HG02610 (cell line): ENCODE measurements around the gene SLC7A10.

Experiments used
- ATAC-seq: cut with Tn5 transposase; IDR thresholded peaks from one replicate; pipeline ENCODE4 v1.9.1; 2021; ENCODE audit warnings: mild to moderate bottlenecking, moderate library complexity; ENCODE audit not compliant: unreplicated experiment

The SLC7A10 gene

DNA sequence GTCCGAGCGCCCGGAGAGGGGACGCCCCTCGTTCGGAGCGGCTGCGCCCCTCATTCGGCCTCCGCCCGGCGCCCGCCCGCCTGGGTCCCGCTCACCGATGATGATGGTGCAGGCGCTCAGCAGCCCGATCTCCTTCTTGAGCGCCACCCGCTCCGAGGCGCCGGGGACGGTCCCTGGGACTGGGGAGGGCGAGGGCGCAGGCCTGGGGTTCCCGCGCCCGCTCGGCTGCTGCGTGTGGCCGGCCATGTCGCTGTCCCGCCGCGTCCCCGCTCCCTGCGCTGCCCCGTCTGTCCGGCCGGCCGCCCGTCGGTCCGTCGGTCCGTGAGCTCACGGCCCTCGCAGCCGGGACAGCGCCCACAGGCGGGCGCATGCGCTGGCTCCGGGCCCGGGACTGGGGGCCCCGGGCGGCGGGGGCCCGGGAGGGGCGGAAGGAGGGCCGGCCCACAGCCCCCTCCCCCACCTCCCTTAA, at the start of gene SLC7A10:
Gene SLC7A10, minus strand, starts transcription at position 393 of the 469 bp plus-strand sequence. Its CDS starts 147 bp downstream, at position 246.
- ATAC-seq, result no peak

DNA sequence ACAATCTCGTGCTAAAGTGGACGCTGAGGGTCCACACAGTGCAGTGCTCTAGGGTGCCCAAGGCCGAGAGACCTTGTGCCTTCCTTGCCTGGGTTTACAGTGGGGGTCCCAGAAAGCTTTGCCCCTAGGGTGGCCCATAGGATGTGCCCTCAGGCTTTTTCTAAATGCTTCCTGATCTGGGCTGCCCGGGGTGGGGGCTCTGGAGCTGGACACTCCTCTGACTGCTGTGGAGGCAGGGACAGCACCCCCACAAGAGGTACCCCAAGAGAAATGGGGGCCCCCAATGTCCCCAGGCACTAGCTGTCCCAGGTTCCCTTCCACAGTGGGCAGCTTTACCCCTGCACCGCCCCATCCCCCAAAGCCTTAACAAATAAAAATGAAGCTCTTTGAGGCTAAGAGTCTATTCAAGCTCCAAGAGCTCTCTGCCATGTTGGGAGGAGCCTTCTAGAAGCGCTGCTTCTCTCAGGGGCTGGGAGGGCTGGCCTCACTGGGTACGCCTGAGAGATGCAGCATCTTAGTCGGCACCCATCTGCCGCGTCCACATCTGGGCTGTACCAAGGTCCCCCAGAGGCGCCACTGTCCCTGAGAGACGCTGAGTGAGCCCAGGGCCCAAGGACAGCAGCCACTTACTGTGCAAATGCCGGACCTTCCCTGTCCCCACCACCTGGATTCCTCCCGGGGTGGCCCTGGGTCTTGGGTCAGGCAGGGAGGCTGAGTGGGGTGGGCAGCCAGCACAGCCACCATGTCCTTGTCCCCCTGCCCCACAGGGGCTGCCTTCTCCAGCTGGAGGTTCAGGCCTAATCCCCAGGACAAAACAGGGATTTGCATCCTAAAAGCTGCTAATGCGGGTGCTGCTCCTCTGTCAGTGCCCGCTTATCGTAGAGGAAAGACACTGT, 49.3 kb upstream of the SLC7A10 start:
- no peak for ATAC-seq

DNA sequence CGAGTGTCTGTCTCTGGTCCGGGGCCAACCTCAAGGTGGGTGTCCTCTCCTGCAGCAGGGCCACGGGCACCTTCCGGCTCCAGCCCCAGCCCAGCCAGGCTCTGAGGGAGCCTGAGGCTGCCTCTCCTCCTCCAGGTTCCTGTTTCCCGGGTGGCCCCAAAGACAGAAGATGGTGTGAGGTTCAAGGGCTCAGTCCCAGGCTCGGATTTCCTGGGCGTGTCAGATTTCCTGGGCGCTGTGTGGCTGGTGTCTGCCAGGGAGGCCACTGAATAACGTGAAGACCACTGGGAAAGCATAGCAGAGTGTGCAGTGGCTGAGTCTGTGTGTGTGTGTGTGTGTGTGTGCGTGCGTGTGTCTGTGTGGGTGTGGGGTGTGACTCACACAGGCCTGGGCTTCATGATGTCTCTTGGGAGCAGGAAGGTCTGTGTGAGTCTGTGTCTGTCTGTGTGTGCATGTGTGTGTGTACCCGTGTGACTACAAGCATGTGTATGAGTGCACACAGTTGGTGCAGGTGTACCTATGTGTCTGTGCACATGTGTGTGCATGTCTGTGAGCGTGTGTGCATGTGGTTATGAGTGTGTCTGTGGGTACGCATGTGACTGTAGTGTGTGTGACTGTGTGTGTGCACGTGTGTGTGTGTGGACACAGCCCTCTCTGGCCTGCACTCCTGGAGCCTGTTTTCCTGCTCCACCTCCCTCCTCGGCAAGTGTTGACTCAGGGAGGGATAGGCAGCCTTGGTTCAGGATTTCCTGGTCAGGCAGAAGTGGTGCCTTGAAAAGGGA, 48.4 kb upstream of the SLC7A10 start:
- no peak for ATAC-seq

DNA sequence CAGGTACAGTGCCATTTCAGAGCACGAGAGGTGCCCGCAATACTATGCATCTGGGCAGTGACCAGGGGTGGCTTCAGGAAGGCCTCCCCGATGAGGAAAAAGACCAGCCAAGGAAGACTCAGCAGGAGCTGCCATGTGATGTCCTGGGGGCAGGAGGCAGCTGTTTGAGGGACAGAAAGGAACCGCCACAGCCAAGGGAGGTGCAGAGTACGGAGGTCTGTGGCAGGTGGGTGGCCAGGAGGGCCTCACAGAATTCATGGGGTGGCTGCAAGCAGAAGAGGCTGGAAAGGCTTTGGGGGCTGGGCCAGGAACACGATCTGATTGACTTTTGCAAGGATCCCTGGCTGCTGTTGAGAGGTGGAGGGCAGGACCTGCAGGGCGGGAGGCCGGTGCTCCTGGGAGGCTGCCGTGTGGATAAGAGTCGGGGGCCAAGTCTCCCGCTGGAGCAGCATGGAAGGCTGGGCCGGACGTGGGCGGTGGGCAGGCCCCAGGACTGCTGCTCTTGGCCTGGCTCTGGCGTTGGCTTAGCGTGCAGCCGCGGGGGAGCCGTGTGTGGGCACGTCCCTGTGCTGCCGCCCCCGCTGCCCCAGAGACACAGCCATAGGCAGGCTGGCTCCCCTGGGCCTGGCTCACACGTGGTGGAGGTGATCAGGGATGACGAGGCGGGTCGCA, 47.6 kb upstream of the SLC7A10 start:
- no peak for ATAC-seq

DNA sequence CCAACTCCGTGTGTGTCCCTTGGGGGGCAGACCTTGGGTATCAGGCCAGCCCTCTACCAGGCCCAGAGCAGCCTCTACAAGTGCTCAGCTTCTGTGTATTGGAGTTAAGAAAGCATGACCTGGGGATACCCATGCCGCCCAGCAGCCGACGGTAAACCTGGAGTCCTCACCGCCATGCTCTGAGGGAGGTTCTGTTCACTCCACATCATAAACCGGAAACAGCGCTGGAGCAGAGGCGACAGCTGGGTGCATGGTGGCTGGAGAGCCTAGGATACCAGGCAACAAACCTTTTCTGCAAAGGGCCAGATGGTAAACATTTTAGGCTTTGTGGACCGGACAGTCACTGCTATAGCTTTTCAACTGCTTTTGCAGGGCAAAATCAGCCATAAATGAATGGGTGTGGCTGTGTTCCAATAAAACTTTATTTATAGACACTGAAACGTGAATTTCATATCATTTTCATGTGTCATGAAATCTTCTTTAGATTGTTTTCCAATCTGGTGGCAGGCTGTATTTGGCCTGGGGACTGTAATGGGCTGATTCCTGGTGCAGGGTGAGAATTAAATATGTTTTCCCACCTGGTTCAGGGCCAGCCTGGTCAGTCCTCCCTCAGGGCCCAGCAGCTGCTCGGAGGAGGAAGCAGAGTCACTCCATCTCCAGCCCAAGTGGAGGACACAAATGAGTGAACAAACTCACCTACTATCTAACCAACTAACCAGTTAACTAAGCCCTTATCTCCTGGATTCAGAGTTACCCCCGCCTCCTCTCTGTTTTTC, 45.8 kb upstream of the SLC7A10 start:
- ATAC-seq, result no peak

DNA sequence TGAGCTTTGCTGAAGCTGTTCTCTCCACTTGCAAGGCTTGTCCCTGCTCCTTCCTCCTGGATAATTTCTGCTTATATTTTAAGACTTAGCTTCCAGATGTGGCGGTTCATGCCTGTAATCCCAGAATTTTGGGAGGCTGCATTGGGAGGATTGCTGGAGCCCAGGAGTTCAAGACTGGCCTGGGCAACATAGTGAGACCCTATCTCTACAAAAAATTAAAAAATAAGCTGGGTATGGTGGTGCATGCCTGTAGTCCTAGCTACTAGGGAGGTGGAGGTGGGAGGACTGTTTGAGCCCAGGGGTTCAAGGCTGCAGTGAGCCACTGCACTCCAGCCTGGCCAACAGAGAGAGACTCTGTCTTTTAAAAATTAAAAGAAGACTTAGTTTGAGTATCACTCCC, 45.1 kb upstream of the SLC7A10 start:
- ATAC-seq, result no peak

DNA sequence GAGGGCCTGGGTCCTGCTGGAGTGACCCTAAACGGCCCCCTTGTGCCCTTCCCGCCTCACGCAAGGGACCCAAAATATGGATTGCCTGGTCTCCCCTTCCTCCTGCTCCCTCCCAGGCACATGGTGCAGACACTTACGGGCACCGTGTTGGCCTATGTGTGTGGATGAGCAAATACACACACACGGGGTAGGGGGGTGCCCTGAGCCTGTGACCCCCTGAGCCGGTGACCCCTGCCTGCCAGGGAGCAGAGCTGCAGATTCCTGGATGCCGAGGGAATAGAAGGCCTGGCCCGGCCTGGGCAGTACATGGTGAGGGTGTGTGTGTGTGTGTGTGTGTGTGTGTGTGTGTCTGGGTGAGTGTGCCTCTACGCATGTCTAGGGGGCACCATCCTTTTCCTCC, 43.4 kb upstream of the SLC7A10 start:
- no peak for ATAC-seq

DNA sequence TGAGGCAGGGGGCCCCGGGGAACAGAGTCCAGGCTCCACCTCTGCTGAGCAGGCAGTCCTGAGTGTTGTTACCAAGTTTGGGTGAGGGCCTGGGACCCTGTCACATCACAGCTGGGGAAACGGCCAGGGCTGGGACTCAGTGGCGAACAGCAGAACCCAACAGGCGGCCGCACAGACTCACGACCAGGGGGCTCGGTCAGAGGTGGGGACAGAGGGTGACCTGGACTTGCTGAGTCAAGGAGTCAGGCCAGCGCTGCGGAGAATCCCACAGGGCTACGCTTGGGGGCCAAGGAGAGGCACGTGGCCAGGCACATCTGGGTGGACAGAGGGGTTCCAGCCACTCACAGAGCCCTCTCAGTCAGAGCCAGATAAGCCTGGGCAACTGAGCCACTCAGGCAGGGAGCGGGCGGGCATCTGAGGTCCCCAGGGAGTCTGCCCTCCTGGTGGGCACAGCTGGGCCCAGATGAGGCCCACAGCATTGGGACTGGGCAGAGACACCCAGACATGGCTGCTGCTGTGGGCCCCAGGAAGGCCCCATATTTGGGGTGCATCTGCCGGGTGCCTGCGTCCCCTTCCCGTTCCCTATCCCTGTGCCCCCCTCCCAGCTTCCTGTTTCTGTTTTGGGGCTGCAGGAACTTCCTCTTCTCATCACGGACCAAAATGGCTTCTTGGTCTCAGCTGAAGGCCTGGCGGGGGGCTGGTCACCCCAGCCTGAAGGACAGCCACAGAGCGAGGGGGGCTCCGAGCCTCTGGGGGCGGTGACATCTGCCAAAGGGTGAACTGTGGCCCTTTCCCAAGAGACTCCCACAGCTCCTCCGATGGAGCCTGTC, 42.7 kb upstream of the SLC7A10 start:
- ATAC-seq, result no peak

DNA sequence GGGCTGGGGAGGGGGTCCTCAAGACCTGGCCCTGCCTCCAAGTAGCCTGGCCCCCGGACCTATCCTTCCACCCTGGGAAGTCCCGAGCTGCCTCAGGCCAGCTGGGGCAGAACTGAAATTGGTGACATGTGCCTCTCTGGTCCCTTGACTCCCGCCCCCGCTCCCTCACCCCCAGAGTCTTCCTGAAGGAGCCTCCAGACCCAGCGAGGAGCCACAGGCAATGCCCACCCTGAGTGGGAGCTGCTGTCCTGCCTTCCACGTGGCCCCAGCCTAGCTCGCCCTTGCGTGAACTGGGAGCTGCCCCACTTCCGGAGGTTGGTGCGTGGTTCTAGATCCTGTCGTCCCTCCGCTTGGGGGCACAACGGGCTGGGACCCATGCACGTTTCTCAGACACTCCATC, 42.1 kb upstream of the SLC7A10 start:
- no peak for ATAC-seq

DNA sequence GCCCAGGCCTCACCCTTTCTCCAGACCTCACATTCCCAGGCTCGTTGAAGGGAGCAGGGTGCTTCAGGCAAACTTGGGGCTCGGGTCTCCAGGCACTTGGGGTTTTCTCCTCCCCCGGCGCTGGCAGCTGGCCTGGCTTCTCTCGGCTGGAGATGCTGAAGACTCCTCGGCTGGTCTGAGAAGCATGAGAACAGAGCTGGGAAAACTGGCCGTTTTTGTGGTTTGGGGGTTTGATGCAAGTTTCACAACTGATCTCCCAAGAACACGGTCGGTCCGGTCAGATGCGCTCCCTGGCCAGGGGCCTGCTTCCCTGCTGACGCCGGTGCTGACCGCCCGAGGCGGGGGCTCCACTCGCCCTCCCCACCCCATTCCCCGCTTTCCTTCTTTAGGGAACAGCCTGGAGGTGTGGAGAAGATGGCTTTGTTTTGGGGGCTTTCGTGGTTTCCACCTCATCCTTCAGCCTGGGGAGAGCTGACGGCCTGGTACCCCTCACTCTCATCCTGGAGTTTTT, 41.4 kb upstream of the SLC7A10 start:
- no peak for ATAC-seq

DNA sequence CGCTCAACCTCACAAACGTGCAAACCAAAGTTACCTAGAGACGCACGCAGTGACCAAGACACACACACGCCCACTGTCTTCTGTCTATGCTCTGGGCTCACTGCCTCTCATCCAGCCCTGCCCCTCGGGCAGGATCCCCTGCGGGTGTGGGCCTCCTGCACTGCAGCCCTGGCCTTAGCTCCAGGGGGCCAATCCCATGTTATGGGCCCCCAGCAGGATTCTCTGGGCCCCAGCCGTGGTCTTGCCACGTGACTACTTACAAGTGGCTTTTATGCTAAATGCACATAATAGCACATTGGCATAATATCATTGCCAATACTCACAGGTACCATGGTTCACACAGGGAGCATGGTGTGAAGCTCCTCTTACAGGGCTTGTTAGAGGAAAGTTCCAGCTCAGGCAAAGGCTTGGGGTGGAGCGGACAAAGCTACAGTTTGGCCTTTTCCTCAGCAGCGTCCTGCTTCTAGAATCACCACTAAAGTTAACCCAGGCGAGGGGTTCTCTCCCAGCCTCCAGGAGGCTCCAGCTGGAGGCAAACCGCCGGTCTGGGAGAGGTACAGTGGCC, 39.3 kb upstream of the SLC7A10 start:
- no peak for ATAC-seq

DNA sequence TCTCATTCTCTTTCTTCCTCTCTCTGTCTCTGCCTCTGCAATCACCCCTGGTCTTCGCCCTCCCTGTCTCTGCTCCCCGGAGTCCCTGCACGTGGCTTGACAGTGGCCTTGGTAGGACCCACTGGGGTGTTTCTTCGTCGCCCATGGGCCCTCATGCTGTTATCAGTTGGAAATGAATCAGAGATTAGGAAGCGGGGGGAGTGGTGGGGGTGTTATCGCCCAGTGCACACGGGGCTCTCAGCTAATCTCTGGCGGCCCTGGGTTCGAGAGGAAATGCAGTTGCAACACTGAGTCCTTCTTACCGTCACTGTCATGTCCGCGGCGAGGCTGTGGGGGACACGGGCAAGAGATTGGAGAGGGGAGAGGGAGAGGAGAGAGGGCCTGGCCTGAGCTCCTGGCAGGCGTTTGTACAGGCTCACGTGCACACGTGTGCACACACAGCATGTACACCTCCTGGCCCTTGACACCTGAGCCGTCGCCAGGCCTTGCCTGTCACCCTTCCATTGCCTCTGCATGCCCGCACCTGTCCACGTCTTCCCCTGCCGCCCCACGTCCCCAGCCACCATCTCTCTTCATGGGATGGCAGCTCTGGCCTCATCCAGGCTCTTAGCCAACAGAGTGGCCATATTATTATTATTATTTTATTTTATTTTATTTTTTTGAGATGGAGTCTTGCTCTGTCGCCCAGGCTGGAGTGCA, 37.8 kb upstream of the SLC7A10 start:
- no peak for ATAC-seq

DNA sequence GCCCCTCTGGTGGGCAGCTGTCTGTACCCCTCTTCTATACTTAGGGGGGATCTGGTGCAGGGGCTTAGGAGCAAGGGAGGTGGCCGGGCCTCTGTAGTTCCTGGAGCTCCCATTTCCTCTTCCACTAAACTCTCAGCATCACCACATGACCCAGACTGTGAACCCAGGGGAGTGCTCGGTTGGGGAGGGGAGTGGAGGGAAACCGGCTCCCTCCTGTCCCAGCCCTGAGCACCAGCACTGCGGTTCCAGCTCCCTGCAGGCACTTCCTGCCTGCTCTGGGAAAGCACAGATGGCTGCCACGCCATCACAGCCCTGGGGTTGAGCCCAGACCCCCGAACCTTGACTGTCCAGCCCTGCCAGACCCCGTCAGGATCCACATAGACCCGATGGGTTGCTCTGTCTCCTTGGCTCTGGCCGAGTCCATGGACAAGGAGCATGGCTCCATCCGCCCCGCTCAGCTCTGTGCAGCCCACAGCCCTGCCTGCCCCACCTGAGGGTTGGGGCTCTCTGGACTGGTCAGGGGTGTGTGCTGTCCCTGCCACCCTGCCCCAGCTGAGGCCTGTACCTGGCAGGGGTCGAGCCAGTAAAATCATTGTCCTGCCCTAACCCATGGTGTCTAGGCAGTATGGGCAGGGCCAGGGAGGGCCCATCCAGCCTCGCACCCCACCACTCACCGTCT, 36.0 kb upstream of the SLC7A10 start:
- no peak for ATAC-seq

DNA sequence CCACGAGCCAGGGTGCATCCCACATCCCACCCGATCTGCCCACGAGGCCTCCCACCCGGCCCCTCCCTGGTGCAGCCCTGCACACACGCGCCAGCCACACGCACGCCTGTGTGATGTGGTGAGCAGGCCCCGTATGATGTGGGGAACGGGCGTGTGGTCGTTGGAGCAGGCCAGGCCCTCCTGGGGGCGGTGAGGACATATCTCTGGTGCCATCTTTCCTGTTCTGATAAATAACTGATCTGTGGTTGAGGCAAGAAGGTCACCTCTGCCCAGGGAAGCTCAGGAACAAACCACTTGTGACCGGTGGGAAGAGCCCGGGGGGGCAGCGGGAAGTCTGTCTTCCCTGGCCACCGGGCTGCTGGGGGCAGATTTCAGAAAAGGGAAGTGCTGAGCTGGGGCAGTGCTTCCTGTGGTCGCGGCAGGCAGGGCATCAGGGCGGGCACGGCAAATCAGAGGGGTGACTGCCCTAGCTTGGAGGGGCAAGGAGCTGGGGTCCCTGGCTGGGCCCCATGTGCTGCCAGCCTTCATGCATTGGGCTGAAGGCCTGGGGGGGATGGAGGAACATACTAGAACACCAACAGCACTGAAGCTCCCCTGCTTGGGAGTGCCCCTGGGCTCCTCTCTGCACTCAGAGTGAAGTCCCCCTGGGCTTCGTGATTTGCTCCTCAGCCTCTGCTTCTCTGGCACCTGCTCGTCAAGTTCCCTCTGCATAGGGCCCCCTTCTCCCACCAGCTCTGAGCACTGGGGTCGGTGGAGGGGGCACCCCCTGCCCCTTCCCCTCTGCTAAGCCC, 35.2 kb upstream of the SLC7A10 start:
- ATAC-seq, result no peak

DNA sequence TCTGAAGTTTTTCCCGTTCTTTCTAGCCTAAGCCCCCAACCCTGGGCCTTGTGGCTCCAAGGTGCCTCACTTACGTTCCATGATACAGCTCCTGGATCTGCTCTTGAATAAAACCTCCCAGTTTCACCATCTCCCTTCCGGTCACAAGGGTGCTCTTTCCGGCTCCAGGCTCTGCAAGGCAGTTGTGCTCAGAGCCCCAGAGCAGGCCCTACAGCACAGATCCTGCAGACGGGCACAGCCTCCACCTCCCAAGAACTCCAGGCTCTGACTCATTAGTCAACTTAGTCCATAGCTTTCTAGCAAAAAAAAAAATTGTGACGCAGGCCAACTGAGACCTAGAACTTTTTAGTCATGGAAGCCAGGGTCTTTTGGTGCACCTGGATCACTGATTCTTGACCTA, 33.9 kb upstream of the SLC7A10 start:
- no peak for ATAC-seq

DNA sequence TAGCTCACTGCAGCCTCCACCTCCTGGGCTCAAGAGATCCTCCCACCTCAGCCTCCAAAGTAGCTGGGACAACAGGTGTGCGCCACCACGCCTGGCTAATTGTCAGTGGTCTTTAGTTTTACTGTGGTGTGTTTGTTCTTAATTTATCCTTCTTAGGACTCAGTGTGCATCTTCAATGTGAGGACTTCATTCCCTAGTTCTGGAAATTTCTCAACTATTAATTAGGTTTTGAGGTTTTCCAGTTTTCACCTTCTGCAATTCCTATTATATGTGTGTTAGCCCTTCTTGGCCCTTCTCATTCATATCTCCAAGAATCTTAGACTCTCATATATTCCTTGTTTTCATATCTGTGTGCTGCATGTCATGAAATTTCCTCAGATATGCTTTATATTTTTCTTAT, 32.2 kb upstream of the SLC7A10 start:
- ATAC-seq, result no peak

DNA sequence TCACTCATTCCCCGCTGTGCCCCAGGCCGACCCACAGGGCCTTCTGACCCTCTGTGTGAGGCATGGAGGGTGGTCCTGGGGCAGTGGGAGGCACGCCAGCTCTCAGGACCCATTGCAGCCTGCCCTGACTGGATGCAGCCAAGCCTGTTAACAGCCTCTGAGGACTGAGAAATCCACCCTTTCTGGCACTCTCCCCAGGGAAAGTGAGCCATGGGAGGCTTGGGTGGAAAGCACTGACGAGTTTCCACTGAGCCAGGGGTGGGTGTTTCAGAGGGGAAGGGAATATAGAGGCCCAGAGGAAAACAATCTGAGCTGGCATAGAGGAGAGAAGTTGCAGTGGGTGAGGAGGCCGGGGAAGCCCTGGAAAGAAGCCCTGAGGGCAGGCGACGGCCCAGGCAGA, 30.6 kb upstream of the SLC7A10 start:
- no peak for ATAC-seq
